Right atrium auricular region (tissue), 2 donors: ENCODE results near the gene NEBL. TPM values are rescaled to one million over a fixed set of nuclear protein-coding genes. Genes with fewer than 3 reads are reported as not detected.

ENCODE experiments used
- DNase-seq: peaks from one replicate; pipeline ENCODE4 v3.0.0-alpha.2; 2019; ENCODE audit warnings: low spot score
- H3K27ac ChIP-seq, 2 donors: fragments of 200-600 bp; sonication (generic); 1 replicate in 1 of 2; 2 replicates in 1 of 2; pipeline ENCODE4 v1.5.1; 2016 to 2019
- H3K27me3 ChIP-seq, 2 donors: fragments of 200-600 bp; sonication (generic); one replicate each; pipeline versions ENCODE4 v1.5.1 to v1.6.0; 2017 to 2019
- H3K36me3 ChIP-seq: fragments of 200-600 bp; sonication (generic); one replicate; pipeline ENCODE4 v1.5.1; 2016
- H3K4me1 ChIP-seq, 2 donors: fragments of 200-600 bp; sonication (generic); one replicate each; pipeline versions ENCODE4 v1.5.1 to v1.6.0; 2017 to 2019
- H3K4me3 ChIP-seq, 2 donors: fragments of 200-600 bp; sonication (generic); 1 replicate in 1 of 2; 2 replicates in 1 of 2; pipeline ENCODE4 v1.5.1; 2017 to 2019; ENCODE audit warnings: mild to moderate bottlenecking in 1 of 2, moderate library complexity in 1 of 2
- H3K9me3 ChIP-seq, 2 donors: fragments of 200-600 bp; sonication (generic); one replicate each; pipeline ENCODE4 v1.5.1; 2019
- CTCF ChIP-seq, 2 donors: fragments of 200-600 bp; sonication (generic); IDR thresholded peaks; one replicate each; pipeline ENCODE4 v1.5.1; 2019; ENCODE audit warnings: antibody characterized with exemption in 2 of 2
- total RNA-seq, 2 donors: library from RNA; depleted of rRNA; stranded (reverse); fragments of >200 nt; gene quantifications; one replicate each; pipeline ENCODE4 v1.1.0, GENCODE V29; 2016

The NEBL gene
- total RNA-seq, 2 donors from 2014 or later = 304 to 550 TPM

DNA sequence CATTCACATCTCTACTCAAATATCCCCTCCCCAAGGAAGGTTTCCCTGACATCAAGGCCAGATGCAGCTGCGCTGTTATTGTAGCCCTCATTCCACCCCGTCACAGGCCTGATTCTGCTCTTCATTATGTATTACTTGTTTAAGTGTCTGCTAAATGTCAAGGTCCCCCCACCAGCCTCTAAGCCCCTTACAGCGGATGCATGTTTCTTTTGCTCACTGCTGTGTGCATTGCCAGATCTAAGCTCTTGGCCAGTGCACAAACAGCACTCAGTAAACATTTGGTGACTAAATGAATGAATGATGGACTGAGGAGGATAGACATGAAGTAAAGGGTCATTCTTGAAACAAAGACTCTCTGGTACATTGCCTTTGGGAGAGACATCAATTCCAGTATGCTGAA lies 90.6 kb downstream of the NEBL start:
- Histone ChIP-seq H3K27me3 (no peaks in the 10 kb centered on the region), H3K4me3 (no peak overlapping the region), H3K36me3 (peaks cover 36% of the 10 kb centered on the region), H3K9me3 (no peaks in the 10 kb centered on the region), H3K4me1 (no peaks in the 10 kb centered on the region), H3K27ac (no peak overlapping the region)
- DNase-seq = no peak
- no peak for TF ChIP-seq CTCF (IDR thresholded peaks at IDR 0.05)

DNA sequence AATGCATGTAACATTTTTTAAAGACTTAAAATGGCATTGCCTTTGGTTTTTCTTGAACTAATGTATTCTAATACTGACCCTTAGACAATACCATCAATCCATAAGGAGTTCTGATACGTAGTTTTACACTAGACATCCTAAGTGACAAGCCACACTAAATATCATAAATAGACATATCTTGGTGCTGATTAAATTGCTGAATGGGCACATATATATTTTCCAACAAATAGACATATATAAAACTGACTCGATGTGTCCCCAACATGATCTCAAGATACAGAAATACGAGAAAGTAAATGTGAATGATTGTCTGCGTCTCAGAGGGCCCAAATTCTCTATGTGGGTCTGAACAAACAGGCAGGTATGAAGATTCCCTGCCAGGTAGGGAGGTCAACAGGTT lies 99.8 kb downstream of the NEBL start:
- Histone ChIP-seq H3K36me3 (peaks cover 22% of the 10 kb centered on the region), H3K9me3 (no peaks in the 10 kb centered on the region)

GRCh38 chr10:20795391-20795790 lies 101.7 kb downstream of the NEBL start:
- H3K4me3 ChIP-seq = no peak overlapping the region
- no peak overlapping the region for H3K27ac ChIP-seq
- H3K4me1 ChIP-seq = no peaks in the 10 kb centered on the region
- no peak for DNase-seq
- no peak for TF ChIP-seq CTCF (IDR thresholded peaks at IDR 0.05)
- H3K36me3 ChIP-seq = peaks cover 36% of the 10 kb centered on the region
- no peaks in the 10 kb centered on the region for H3K27me3 ChIP-seq
- no peaks in the 10 kb centered on the region for H3K9me3 ChIP-seq

More for the DNA sequence above, 99.8 kb downstream of the NEBL start:
- TF ChIP-seq CTCF (IDR thresholded peaks at IDR 0.05) = no peak
- Histone ChIP-seq H3K4me3 (no peak overlapping the region), H3K27me3 (no peaks in the 10 kb centered on the region), H3K27ac (no peak overlapping the region), H3K4me1 (no peaks in the 10 kb centered on the region)
- DNase-seq = no peak

DNA sequence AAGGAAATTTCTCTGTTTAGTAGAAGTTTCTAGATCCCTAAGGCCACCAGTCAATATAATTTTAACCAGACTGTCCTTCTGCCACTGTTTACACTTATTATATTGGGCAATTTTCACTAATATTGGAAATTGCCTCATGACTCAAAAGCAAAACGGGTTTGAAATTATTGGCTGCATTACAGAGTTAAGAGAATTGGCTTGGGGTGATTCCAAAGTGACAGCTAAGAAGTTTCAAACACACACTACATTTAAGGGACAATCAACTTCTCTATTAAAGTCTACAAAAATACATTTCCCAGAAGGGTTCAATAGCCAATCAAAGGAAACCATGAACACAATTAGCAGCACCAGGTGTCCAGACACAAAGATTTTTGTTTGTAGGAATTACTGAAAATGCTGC lies 111.9 kb downstream of the NEBL start:
- Histone ChIP-seq H3K27ac (no peak overlapping the region), H3K36me3 (peaks cover 52% of the 10 kb centered on the region), H3K4me1 (no peaks in the 10 kb centered on the region), H3K27me3 (no peaks in the 10 kb centered on the region), H3K9me3 (no peaks in the 10 kb centered on the region), H3K4me3 (no peak overlapping the region)
- TF ChIP-seq CTCF (IDR thresholded peaks at IDR 0.05) = no peak
- no peak for DNase-seq

DNA sequence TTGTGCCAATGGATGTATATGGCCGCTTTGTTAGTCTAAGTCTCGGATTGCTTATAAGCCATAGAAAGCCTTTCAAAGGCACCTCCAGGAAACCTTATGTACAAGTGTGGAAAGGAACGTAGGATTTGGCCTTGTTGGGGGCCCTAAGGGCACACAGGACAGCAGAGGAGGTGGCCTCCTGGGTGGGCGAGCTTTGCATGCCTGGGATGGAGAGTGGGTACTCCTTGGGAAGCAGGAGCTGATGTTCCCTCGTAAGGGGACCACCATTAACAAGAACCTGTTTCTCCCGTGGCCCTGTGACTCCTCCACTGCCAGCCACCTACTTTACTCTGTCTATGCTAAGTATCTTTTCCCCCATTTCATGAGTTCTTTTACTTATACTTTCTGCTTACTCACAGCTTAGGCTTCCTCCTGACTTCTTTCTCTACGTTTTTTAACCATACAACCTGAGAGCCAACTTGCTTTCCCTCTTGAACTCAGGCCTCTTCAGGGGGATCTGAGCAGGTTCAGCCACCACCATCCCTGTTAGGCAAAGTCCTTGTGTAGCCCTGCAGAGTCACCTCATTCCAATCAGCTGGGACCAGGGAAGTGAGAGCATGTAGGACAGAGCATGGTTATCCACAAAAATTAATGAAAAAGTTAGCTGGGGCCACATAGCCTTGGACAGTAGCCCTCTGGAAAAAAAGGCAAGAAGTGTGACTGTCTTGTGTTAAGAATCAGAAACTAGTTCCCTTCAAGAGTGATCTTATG lies 118.9 kb downstream of the NEBL start:
- H3K27me3 ChIP-seq = no peaks in the 10 kb centered on the region
- H3K27ac ChIP-seq = no peak overlapping the region
- no peak overlapping the region for H3K4me3 ChIP-seq
- no peak for TF ChIP-seq CTCF (IDR thresholded peaks at IDR 0.05)
- DNase-seq = no peak
- peaks cover 6% of the 10 kb centered on the region for H3K36me3 ChIP-seq
- peaks cover 0 to 9% of the 10 kb centered on the region in 2 donors for H3K4me1 ChIP-seq
- H3K9me3 ChIP-seq = no peaks in the 10 kb centered on the region
